HG03571 (cell line): ENCODE data around the gene TAGLN.
"Not testable (repeated sequence)": the region's sequence is repeated elsewhere in the genome, so short reads cannot be mapped to it uniquely, and the experiment has no call there.

ENCODE experiments used
- ATAC-seq: cut with Tn5 transposase; IDR thresholded peaks from one replicate; pipeline ENCODE4 v1.9.1; 2021; ENCODE audit not compliant: unreplicated experiment

Gene TAGLN

DNA sequence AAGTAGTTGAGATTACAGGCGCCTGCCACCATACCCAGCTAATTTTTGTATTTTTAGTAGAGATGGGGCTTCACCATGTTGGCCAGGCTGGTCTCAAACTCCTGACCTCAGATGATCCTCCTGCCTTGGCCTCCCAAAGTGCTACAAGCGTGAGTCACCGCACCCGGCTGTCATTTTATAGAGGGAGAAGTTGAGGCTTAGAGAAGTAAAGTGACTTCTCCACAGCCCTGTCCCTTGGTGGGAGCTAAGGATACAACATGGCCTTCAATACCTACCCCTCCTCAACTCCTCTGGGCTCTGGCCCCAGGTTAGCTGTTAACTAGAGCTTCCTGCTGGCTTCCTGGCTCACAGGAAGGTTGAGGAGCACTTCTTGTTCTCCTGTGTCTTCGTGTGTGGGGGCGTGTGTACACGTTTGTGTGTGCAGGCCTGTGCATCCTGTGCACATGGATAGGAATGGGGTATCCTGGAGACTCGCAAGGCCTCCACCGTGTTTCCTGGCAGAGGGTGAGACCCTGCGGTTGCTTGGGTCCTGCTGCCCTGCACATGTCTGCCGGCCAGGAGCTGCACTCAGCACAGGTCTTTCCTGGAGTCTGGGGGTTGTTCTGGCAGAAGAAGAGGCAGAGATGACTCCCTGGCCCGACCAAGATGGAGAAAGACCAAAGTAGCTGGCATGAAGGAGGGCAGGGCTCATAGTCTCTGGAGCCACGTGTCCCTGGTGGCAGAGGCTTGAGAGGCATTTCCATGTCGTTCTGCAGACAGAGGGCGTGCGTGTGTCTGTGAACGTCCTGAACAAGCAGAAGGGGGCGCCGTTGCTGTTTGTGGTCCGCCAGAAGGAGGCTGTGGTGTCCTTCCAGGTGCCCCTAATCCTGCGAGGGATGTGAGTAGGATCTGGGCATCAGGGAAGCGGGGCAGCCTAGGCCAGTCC lies 18.2 kb upstream of the TAGLN start:
- no peak for ATAC-seq

GRCh38 chr11:117181586-117182550 lies 17.3 kb upstream of the TAGLN start:
- no peak for ATAC-seq

DNA sequence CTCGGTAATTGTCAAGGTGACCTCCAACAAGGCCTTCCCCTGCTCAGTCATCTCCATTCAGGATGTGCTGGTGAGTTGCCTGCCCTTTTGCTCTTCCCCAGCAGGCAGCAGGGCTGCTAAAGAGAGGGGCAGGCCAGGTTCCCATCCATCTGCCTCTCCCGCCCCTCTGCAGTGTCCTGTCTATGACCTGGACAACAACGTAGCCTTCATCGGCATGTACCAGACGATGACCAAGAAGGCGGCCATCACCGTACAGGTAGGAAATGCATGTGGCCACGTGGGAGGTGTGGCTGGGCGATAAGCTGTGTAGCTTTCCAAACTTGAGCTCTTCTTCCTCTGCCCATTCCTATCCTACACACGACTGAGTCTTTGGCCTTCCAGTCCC lies 16.6 kb upstream of the TAGLN start:
- no peak for ATAC-seq

DNA sequence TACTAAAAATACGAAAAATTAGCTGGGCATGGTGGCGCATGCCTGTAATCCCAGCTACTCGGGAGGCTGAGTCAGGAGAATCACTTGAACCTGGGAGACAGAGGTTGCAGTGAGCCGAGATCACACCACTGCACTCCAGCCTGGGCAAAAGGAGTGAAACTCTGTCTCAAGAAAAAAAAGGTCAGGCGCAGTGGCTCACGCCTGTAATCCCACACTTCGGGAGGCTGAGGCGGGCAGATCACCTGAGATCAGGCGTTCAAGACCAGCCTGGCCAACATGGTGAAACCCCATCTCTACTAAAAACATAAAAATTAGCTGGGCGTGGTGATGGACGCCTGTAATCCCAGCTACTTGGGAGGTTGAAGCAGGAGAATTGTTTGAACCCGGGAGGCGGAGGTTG lies 16.0 kb upstream of the TAGLN start:
- ATAC-seq: not testable (repeated sequence)

GRCh38 chr11:117183724-117184349 lies 15.3 kb upstream of the TAGLN start:
- ATAC-seq: no peak

- no peak for ATAC-seq
Observed at GRCh38 chr11:117185736-117186430, 13.3 kb upstream of the TAGLN start.

GRCh38 chr11:117186431-117186761 lies 12.8 kb upstream of the TAGLN start:
- ATAC-seq: no peak

GRCh38 chr11:117187007-117187406 lies 12.2 kb upstream of the TAGLN start:
- ATAC-seq: no peak

- no peak for ATAC-seq
Observed at GRCh38 chr11:117187428-117187798, 11.8 kb upstream of the TAGLN start.

DNA sequence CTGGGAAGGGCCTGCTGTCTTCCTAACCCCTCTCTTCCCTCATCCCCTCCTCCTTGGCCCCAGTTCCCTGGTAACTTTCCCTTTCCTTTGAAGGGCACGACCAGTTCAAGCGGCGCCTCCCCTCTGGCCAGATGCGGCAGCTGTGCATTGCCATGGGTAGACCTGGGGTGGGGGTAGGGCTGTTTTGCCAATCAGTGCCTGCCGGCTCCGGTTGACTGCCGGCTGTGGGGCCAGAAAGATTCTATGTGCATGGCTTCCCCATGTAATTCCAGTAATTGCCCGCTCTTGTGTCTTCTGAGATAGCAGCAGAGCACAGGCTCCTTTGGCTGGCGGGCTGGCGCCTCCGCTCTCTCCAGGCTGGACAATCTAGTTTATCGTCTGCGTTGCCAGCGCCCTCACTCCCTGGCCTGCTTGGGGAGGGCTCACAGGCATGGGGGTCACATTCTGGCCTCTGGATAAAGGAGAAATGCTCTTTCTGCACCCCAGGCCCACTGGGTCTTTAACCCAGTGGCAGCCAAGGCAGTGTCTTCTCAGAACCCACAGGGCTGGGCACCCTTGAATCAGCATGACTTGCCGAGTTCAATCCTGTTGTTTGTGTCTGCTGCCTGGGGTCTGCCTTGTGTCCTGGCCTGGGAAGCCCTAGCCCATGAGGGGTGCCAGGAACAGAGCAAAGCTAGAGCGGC lies 11.2 kb upstream of the TAGLN start:
- ATAC-seq: no peak

DNA sequence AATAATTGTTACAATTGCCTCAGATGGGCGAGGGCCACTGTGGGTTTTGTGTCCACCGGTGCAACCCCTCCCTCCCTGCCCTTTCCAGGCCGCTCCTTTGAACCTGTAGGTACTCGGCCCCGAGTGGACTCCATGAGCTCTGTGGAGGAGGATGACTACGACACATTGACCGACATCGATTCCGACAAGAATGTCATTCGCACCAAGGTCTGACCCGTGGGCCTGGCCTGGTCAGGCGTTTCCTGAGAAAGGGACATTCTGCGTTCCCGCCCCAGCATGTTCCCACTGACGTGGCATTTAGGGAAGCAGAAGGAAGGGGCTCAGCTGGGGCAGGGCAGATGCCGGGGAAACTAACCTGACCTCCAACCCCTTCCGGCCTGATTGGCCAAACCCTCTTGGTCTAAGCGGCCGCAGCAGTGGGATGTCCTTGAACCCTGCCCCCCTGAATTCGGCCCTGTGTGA lies 10.5 kb upstream of the TAGLN start:
- ATAC-seq: no peak

DNA sequence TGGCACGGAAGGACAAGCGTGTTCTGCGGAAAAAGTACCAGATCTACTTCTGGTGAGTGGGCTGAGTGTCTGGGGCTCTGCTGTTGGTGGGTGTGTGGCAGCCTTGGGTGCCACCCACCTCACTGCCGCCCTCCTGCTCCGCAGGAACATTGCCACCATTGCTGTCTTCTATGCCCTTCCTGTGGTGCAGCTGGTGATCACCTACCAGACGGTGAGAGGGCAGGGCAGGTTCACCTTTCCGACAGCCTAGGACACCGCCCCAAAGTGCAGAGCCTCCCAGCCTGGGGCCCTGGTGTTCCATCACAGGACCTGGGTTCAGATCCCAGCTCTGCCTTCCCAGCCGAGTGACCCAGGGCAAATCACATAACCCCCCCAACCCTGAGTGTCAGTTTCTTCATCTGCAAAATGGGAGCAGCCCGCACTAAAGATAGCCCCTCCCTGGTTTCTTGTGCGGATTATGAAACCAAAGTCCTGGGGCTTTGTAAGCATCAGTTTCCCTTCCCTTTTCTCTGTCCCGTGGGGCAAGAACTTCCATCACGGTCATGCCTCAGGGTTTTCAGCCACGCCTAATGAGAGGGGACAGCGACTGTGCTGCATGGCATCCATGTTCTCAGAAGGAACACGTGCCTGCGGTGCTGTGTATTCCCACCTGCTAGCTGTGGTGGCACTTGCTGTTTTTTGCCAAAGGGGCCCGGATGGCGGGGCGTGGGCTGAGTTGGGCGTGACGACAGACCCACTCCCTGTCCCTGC lies 9.8 kb upstream of the TAGLN start:
- peak; percentile 49 for ATAC-seq

DNA sequence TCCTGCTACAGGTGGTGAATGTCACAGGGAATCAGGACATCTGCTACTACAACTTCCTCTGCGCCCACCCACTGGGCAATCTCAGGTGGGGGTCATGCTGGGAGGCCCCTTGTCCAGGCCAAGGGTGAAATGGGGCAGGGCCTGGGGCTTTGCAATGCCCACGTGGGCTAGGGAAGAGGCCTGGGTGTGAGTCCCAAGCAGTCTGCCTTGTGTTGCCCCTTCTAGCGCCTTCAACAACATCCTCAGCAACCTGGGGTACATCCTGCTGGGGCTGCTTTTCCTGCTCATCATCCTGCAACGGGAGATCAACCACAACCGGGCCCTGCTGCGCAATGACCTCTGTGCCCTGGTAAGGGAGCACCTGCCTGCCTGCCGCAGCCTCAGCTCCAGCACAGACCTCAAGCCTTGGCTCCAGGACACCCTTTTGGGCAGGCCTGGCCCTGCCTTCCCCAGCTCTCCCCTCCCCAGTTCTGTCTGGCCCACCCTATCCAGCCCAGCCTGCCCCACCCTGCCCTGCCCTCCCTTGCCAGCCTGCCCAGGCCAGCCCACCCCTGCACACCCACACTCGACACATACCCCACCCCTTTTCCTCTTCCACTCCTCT lies 9.1 kb upstream of the TAGLN start:
- ATAC-seq: no peak

- ATAC-seq: no peak
Observed at GRCh38 chr11:117191680-117192400, 7.3 kb upstream of the TAGLN start.

DNA sequence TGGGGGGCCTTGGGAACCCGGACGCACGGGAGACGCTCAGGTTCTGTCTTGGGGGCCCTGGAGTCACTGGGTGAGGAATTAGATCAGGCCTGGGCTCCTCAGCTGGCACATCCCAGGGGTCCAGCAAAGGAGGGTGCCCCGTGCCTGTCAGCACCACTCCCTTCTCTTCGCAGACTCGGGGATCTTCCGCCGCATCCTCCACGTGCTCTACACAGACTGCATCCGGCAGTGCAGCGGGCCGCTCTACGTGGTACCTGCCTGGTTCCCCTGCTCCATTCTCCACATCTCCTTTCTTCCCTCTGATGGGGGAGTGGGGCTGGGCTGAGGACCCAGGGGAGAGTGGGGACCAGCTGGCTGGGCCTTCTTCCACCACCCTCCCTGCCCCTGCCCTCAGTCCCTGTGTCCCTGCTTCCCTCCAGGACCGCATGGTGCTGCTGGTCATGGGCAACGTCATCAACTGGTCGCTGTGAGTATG lies 6.7 kb upstream of the TAGLN start:
- ATAC-seq: no peak

- no peak for ATAC-seq
Observed at GRCh38 chr11:117193130-117194020, 5.8 kb upstream of the TAGLN start.

DNA sequence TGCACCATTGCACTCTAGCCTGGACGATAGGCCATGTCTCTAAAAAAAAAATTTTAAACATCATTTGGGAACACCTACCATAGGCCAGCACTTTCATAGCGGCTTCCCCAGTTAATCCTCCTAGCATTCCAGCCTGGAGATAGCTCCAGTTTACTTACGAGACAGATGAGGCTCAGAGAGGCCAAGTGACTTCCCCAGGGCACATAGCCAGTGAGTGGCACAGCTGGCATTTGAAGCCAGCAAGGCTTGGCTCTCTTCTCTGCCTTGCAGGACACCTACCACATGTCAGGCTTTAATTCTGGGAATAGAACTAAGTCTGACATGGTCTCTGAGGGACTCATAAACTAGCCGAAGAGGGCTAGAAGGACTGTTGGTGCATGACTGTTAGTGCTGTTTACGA lies 4.9 kb upstream of the TAGLN start:
- no peak for ATAC-seq
